ENCODE results near the gene PGM5. TPM values are rescaled to one million over a fixed set of nuclear protein-coding genes. Genes with fewer than 3 reads are reported as not detected.

The PGM5 gene
- total and polyA plus RNA-seq, 4 donors, result 33.7 to 124 (median 79.0) TPM

DNA sequence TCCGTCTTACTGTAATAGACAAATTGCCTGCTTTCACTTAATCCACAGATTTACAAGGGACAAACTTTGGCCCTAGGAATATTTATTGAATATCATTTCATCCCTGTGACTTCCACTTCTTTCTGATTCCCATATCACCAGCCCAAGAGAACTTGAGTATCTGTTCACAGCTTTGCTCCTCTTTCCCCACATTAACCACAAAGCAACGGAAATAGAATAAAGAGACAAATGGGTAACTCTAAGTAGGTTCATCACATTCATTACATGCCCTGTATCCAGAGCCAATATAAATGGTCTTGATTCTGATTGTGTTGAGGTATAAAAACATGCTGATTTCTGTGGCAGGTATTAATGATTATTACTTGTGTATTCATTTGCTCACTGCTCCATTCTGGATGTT, 142.4 kb downstream of the PGM5 start:
- intact Hi-C loops (cut with DNase I), result loop anchor here in 1 of 2 donors (5.0 to 10.0 kb wide), 2 partner anchors 37 to 54 kb away; no protein-coding TSS in a partner anchor
- peaks cover 7 to 10% of the 10 kb centered on the region in 2 donors for H3K4me1 ChIP-seq (ENCODE audit: control insufficient read depth in 1 of 2, insufficient read depth in 2 of 2, low read length in 2 of 2)
- no peaks in the 10 kb centered on the region for H3K27me3 ChIP-seq (ENCODE audit: control insufficient read depth in 1 of 2, insufficient read depth in 2 of 2, low read length in 1 of 2)
- peaks cover 0 to 3% of the 10 kb centered on the region in 2 donors for H3K36me3 ChIP-seq (ENCODE audit: control insufficient read depth in 1 of 2, insufficient read depth in 2 of 2, low read length in 1 of 2)
- H3K9me3 ChIP-seq (ENCODE audit: control insufficient read depth, low read length), result no peaks in the 10 kb centered on the region
- no peak for DNase-seq
- no peak for ATAC-seq (ENCODE audit: low FRiP score)
- H3K27ac ChIP-seq (ENCODE audit: low read depth in 1 of 2, low read length in 2 of 2), result peak overlapping the region; percentile 63 to 86
- H3K4me3 ChIP-seq (ENCODE audit: low read length in 2 of 2), result no peak overlapping the region
- 88 to 89% methylated on average over 2 of the region's 2 CpGs for WGBS, 2 donors

DNA sequence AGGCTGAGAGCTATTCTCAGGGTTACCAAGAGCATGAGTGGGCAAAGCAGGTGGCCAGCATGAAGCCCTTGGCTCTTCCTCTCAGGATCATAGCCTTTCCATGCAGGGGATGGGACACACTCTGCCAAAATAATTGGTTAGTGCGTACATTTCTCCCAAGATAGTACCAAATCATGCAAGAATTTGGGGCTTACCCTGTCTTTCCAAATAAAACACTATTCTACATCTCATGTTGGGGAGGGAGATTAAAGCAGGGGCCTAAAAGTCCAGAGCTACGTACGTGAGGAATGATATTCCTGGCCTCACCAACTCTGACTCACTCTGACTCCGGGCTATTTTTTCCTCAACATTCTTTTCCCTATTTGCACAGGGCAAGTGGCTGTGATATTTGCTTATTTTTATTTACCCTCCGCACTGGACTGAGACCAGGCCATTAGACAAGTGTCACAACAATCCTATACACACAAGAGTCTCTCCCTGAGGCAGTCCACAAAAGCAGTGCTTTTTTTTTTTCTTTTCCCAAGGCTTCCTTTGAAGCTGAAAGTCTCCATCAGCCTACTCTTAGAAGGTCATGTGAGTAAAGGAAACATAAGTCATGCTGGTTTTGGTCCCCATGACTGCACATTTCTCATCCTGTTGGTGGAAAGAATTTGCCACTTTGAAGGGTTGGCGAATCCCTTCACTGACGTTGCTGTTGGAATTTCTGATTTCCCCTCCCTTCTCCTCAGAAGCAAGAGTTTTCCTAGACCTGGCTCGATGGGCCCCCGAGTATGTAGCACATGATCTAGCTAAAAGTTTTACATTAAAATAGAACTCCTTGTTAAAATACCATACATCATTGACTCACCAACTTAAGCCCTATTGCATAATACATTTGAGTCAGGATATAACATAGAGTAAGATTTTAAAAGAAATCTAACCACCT, 144.3 kb downstream of the PGM5 start:
- intact Hi-C loops (cut with DNase I), result loop anchor here in 1 of 2 donors (10.0 kb wide), 3 partner anchors 64 to 146 kb away; partner anchors contain the start of gene PGM5
- Histone ChIP-seq H3K27ac (ENCODE audit: low read depth in 1 of 2, low read length in 2 of 2) (peak overlapping the region; percentile 100), H3K27me3 (ENCODE audit: control insufficient read depth in 1 of 2, insufficient read depth in 2 of 2, low read length in 1 of 2) (no peaks in the 10 kb centered on the region), H3K4me1 (ENCODE audit: control insufficient read depth in 1 of 2, insufficient read depth in 2 of 2, low read length in 2 of 2) (peaks cover 4 to 5% of the 10 kb centered on the region in 2 donors), H3K36me3 (ENCODE audit: control insufficient read depth in 1 of 2, insufficient read depth in 2 of 2, low read length in 1 of 2) (peaks cover 0 to 3% of the 10 kb centered on the region in 2 donors), H3K9me3 (ENCODE audit: control insufficient read depth, low read length) (no peaks in the 10 kb centered on the region), H3K4me3 (ENCODE audit: low read length in 2 of 2) (no peak overlapping the region)
- DNase-seq, result no peak
- WGBS, 2 donors, result 6% methylated on average over 9 of the region's 9 CpGs
- ATAC-seq (ENCODE audit: low FRiP score), result peak; percentile 89

DNA sequence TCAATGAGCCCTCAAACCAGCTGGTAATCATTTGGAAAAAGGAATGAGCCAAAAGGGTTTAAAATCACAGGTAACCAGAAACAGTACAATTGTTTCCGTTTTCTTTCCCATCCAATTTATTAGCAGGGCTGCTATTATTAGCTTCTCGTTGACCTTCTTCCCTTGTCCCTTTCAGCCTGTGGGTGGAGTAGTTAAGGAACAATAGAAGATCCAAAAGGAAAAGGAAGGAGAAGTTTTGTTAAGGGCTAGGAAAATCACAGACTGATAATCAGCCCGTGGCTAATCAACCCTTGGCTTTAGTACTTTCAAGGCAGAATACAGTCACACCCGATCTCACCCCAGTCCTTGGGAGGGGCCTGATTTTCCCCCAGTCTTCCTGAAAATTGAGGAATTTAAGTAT, 145.9 kb downstream of the PGM5 start:
- intact Hi-C loops (cut with DNase I), result loop anchor here in 1 of 2 donors (10.0 kb wide), 3 partner anchors 63 to 147 kb away; partner anchors contain the start of gene PGM5
- DNase-seq (no peak), ATAC-seq (ENCODE audit: low FRiP score) (no peak)
- H3K36me3 ChIP-seq (ENCODE audit: control insufficient read depth in 1 of 2, insufficient read depth in 2 of 2, low read length in 1 of 2), result peaks cover 0 to 3% of the 10 kb centered on the region in 2 donors
- peak overlapping the region; percentile 84 to 100 for H3K27ac ChIP-seq (ENCODE audit: low read depth in 1 of 2, low read length in 2 of 2)
- H3K27me3 ChIP-seq (ENCODE audit: control insufficient read depth in 1 of 2, insufficient read depth in 2 of 2, low read length in 1 of 2), result no peaks in the 10 kb centered on the region
- H3K4me3 ChIP-seq (ENCODE audit: low read length in 2 of 2), result no peak overlapping the region
- 50 to 62% methylated on average over 4 of the region's 4 CpGs for WGBS, 2 donors
- H3K4me1 ChIP-seq (ENCODE audit: control insufficient read depth in 1 of 2, insufficient read depth in 2 of 2, low read length in 2 of 2), result peaks cover 4 to 8% of the 10 kb centered on the region in 2 donors
- H3K9me3 ChIP-seq (ENCODE audit: control insufficient read depth, low read length), result no peaks in the 10 kb centered on the region

DNA sequence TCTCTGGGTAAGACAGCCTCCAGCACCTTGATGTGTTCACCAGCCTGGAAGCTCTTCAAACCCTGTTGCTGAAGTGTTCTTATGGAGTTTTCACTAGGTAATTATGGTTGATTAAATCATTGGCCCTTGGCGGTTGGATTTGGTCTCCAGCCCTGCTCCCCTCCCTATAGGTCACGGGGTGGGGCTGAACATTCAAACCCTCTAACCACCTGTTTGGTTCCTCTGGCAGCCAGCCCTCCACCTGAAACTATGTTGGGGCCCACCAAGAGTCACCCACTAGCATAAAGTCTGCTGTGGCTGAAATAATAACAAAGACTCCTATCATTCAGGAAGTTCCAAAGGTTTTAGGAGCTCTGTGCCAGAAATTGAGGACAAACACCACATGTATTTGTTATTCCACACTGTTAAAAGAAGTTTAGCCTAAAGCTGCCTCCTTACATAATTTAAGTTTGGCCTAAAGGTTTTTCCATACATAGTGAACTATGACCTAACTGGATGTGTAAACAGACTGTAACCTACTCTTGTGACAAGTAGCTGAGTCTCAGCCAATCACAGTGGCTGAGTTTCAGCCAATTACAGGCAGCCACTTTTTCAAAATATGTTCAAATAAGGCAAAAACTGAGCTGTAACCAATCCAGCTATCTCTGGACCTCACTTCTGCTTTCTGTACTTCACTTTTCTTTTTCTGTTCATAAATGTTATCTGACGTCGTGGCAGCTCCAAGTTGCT, 149.4 kb downstream of the PGM5 start:
- Histone ChIP-seq H3K4me3 (ENCODE audit: low read length in 2 of 2) (no peak overlapping the region), H3K9me3 (ENCODE audit: control insufficient read depth, low read length) (no peaks in the 10 kb centered on the region), H3K27ac (ENCODE audit: low read depth in 1 of 2, low read length in 2 of 2) (peak overlapping the region; percentile 74 to 91), H3K36me3 (ENCODE audit: control insufficient read depth in 1 of 2, insufficient read depth in 2 of 2, low read length in 1 of 2) (no peaks in the 10 kb centered on the region), H3K4me1 (ENCODE audit: control insufficient read depth in 1 of 2, insufficient read depth in 2 of 2, low read length in 2 of 2) (peaks cover 6 to 8% of the 10 kb centered on the region in 2 donors), H3K27me3 (ENCODE audit: control insufficient read depth in 1 of 2, insufficient read depth in 2 of 2, low read length in 1 of 2) (no peaks in the 10 kb centered on the region)
- WGBS, 2 donors, result 39 to 43% methylated on average over 4 of the region's 4 CpGs
- DNase-seq (no peak), ATAC-seq (ENCODE audit: low FRiP score) (peak; percentile 73)
- intact Hi-C loops (cut with DNase I), result loop anchor here (5.0 to 10.0 kb wide), 4 partner anchors 59 to 151 kb away; partner anchors contain the start of gene PGM5 (in 1 of the 2)

DNA sequence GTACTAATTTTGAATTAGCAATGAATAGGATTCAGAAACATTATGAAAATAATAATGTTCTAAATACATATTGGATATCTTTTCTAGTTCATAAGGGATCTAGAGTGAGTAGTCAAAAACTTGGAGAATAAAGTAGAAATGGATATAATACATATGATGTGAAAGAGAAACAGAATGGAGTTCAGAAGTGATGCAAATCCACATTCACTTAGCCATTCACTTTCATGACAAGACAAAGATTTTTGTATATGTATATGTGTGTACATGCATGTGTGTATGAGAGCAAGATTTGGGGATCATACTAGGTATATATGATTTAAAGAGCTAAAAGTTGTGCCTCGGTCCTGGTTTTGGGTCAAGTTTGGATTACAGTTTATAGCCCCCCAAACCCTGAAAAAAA, 150.1 kb downstream of the PGM5 start:
- 86 to 87% methylated on average over 1 of the region's 1 CpG for WGBS, 2 donors
- intact Hi-C loops (cut with DNase I), result loop anchor here (5.0 to 10.0 kb wide), 4 partner anchors 58 to 152 kb away; partner anchors contain the start of gene PGM5 (in 1 of the 2)
- Histone ChIP-seq H3K4me1 (ENCODE audit: control insufficient read depth in 1 of 2, insufficient read depth in 2 of 2, low read length in 2 of 2) (peaks cover 4 to 6% of the 10 kb centered on the region in 2 donors), H3K4me3 (ENCODE audit: low read length in 2 of 2) (no peak overlapping the region), H3K36me3 (ENCODE audit: control insufficient read depth in 1 of 2, insufficient read depth in 2 of 2, low read length in 1 of 2) (no peaks in the 10 kb centered on the region), H3K27ac (ENCODE audit: low read depth in 1 of 2, low read length in 2 of 2) (peak overlapping the region in 1 of 2 donors; percentile 73), H3K9me3 (ENCODE audit: control insufficient read depth, low read length) (no peaks in the 10 kb centered on the region), H3K27me3 (ENCODE audit: control insufficient read depth in 1 of 2, insufficient read depth in 2 of 2, low read length in 1 of 2) (no peaks in the 10 kb centered on the region)
- DNase-seq (no peak), ATAC-seq (ENCODE audit: low FRiP score) (no peak)

DNA sequence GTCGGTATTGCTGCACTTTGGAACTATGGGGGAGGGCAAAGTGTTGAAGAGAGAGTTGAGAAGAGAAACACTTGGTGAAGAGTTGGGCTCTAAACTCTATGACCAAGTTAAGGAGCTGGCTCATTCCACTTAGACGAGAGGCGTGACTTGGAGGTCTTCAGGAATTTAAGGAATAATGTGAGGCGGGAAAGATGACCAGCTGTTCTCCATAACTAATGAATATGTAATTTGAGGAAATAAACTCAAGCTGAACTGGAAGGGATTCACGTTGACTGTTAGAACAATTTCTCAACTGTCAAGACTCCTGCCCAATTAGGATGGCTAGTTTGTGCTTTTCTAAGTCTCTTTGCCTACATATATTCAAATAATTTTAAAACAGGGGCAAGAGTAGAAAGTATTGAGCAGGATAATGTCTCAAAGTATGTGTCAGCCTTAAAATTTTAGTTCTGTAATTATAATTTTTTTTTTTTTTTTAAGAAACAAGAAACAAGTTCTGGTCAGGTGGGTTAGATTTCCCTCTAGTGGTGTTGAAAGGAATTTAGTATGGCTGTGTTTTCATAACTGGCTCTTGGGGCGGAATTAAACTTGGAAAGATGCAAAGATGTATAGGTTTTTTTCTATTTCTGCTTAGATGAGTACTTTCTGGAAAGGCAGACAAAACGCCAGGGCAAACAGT, 150.9 kb downstream of the PGM5 start:
- WGBS, 2 donors, result 7 to 11% methylated on average over 7 of the region's 7 CpGs
- Histone ChIP-seq H3K4me1 (ENCODE audit: control insufficient read depth in 1 of 2, insufficient read depth in 2 of 2, low read length in 2 of 2) (peaks cover 3% of the 10 kb centered on the region in 2 donors), H3K36me3 (ENCODE audit: control insufficient read depth in 1 of 2, insufficient read depth in 2 of 2, low read length in 1 of 2) (no peaks in the 10 kb centered on the region), H3K9me3 (ENCODE audit: control insufficient read depth, low read length) (no peaks in the 10 kb centered on the region), H3K27ac (ENCODE audit: low read depth in 1 of 2, low read length in 2 of 2) (peak overlapping the region; percentile 70 to 85), H3K4me3 (ENCODE audit: low read length in 2 of 2) (no peak overlapping the region), H3K27me3 (ENCODE audit: control insufficient read depth in 1 of 2, insufficient read depth in 2 of 2, low read length in 1 of 2) (no peaks in the 10 kb centered on the region)
- DNase-seq, result no peak
- peak; percentile 59 for ATAC-seq (ENCODE audit: low FRiP score)
- intact Hi-C loops (cut with DNase I), result loop anchor here (5.0 to 10.0 kb wide), 4 partner anchors 58 to 152 kb away; partner anchors contain the start of gene PGM5 (in 1 of the 2)

DNA sequence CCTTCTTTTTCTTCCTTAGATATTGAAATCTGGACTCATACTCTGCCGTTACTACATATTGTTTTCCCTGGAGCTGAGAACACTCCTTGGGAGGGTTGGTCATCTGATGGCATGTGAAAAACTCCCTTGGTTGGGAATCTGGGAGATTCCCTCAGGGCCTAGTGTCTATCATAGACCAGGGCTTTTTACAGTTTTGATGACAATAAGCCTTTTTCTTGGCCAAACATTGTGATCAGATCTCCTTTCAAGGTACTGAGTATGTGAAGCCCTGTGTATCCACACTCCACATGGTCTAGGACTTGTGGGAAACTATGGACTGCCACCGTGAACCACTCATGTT, 151.4 kb downstream of the PGM5 start:
- Histone ChIP-seq H3K27me3 (ENCODE audit: control insufficient read depth in 1 of 2, insufficient read depth in 2 of 2, low read length in 1 of 2) (no peaks in the 10 kb centered on the region), H3K4me3 (ENCODE audit: low read length in 2 of 2) (no peak overlapping the region), H3K27ac (ENCODE audit: low read depth in 1 of 2, low read length in 2 of 2) (peak overlapping the region; percentile 47 to 85), H3K4me1 (ENCODE audit: control insufficient read depth in 1 of 2, insufficient read depth in 2 of 2, low read length in 2 of 2) (peaks cover 2 to 3% of the 10 kb centered on the region in 2 donors), H3K36me3 (ENCODE audit: control insufficient read depth in 1 of 2, insufficient read depth in 2 of 2, low read length in 1 of 2) (no peaks in the 10 kb centered on the region), H3K9me3 (ENCODE audit: control insufficient read depth, low read length) (no peaks in the 10 kb centered on the region)
- 20 to 22% methylated on average over 2 of the region's 2 CpGs for WGBS, 2 donors
- intact Hi-C loops (cut with DNase I), result loop anchor here (5.0 to 10.0 kb wide), 4 partner anchors 57 to 153 kb away; partner anchors contain the start of gene PGM5 (in 1 of the 2)
- ATAC-seq (ENCODE audit: low FRiP score) (peak; percentile 16), DNase-seq (no peak)

DNA sequence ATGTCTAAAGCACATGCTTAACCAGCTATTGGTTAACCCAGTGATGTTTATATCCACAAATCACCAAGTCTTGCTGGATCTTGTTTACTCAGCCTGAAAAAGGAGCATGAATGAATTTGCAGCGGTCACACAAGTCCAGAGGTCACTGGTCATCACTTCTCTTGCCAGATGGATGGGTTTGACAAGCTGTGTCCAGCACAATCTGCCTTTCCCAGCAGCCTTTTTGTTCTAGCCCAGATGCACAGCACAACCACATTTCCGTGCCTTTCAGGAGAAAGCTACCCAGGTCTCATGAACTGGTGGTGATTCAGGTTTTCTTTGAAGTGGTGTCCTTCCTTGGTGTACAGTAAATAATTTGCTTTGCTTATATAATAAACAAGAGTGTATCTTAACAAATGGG, 152.1 kb downstream of the PGM5 start:
- peak overlapping the region in 1 of 2 donors; percentile 62 for H3K27ac ChIP-seq (ENCODE audit: low read depth in 1 of 2, low read length in 2 of 2)
- no peaks in the 10 kb centered on the region for H3K36me3 ChIP-seq (ENCODE audit: control insufficient read depth in 1 of 2, insufficient read depth in 2 of 2, low read length in 1 of 2)
- no peak overlapping the region for H3K4me3 ChIP-seq (ENCODE audit: low read length in 2 of 2)
- no peak for DNase-seq
- H3K9me3 ChIP-seq (ENCODE audit: control insufficient read depth, low read length), result no peaks in the 10 kb centered on the region
- peaks cover 2 to 3% of the 10 kb centered on the region in 2 donors for H3K4me1 ChIP-seq (ENCODE audit: control insufficient read depth in 1 of 2, insufficient read depth in 2 of 2, low read length in 2 of 2)
- 89 to 91% methylated on average over 2 of the region's 2 CpGs for WGBS, 2 donors
- H3K27me3 ChIP-seq (ENCODE audit: control insufficient read depth in 1 of 2, insufficient read depth in 2 of 2, low read length in 1 of 2), result no peaks in the 10 kb centered on the region
- intact Hi-C loops (cut with DNase I), result loop anchor here (5.0 to 10.0 kb wide), 4 partner anchors 56 to 154 kb away; partner anchors contain the start of gene PGM5 (in 1 of the 2)
- ATAC-seq (ENCODE audit: low FRiP score), result no peak
